Upper lobe of left lung (tissue), 6 donors: ENCODE measurements around the gene LYPD3. TPM values are rescaled to one million over a fixed set of nuclear protein-coding genes. Genes with fewer than 3 reads are reported as not detected.
"Not testable (repeated sequence)": the region's sequence is repeated elsewhere in the genome, so short reads cannot be mapped to it uniquely, and the experiment has no call there.

ENCODE experiments used
- ATAC-seq, 2 donors: fragments of 200-7000 bp; cut with Tn5 transposase; one replicate each; pipeline ENCODE4 v1.9.1; 2022; ENCODE audit warnings: mild to moderate bottlenecking in 2 of 2, moderate library complexity in 2 of 2; ENCODE audit not compliant: low FRiP score in 2 of 2
- DNase-seq, 2 donors: peaks; one replicate each; pipeline ENCODE4 v3.0.0-alpha.2; 2019 to 2020
- H3K27ac ChIP-seq, 4 donors: fragments of 200-600 bp; sonication (generic); one replicate each; pipeline ENCODE4 v1.5.1; 2016 to 2019
- H3K27me3 ChIP-seq, 4 donors: fragments of 200-600 bp; sonication (generic); one replicate each; pipeline ENCODE4 v1.5.1; 2017 to 2019
- H3K36me3 ChIP-seq, 4 donors: fragments of 200-600 bp; sonication (generic); one replicate each; pipeline ENCODE4 v1.5.1; 2016 to 2019
- H3K4me1 ChIP-seq, 4 donors: fragments of 200-600 bp; sonication (generic); one replicate each; pipeline ENCODE4 v1.5.1; 2018 to 2019
- H3K4me3 ChIP-seq, 4 donors: fragments of 200-600 bp; sonication (generic); one replicate each; pipeline ENCODE4 v1.5.1; 2017 to 2019; ENCODE audit warnings: mild to moderate bottlenecking in 2 of 4, moderate library complexity in 1 of 4
- H3K9me3 ChIP-seq, 4 donors: fragments of 200-600 bp; sonication (generic); one replicate each; pipeline ENCODE4 v1.5.1; 2018 to 2019
- EP300 ChIP-seq, 4 donors: sonication (generic); formaldehyde crosslinking; IDR thresholded peaks; one replicate each; pipeline ENCODE4 v1.5.1; 2017; ENCODE audit warnings: antibody characterized with exemption in 4 of 4, control low read depth in 2 of 4
- POLR2A ChIP-seq, 4 donors: fragments of 450-650 bp; IDR thresholded peaks; one replicate each; pipeline ENCODE4 v1.5.1; 2016 to 2017; ENCODE audit warnings: antibody characterized with exemption in 4 of 4, mild to moderate bottlenecking in 2 of 4
- POLR2AphosphoS5 ChIP-seq, 2 donors: sonication (generic); formaldehyde crosslinking; IDR thresholded peaks; one replicate each; pipeline ENCODE4 v1.5.1; 2017; ENCODE audit warnings: antibody characterized with exemption in 2 of 2
- WGBS, 2 donors: methylation state at CpG; one replicate each; pipeline ENCODE4 v1.1.5; 2017 to 2018; 5-methylcytosine and 5-hydroxymethylcytosine counted together
- total RNA-seq, 6 donors: library from RNA; depleted of rRNA in 4 of 6; stranded (reverse); fragments of >200 nt in 4 of 6; gene quantifications; one replicate each; pipeline versions ENCODE4 v1.1.0 to v1.2.1, GENCODE V29; 2016 to 2021
- TF ChIP-seq, protein P1 (sequence below), 6 experiments: fragments of 450-650 bp in 4 of 6; fragments of 200-600 bp in 2 of 6; sonication (generic) in 2 of 6; IDR thresholded peaks; one replicate each; pipeline ENCODE4 v1.5.1; 2016 to 2019; ENCODE audit warnings: antibody characterized with exemption in 6 of 6
- donor health status: DM: no; HTN: no; CAD: no; lungs with moderate emphysema.
- donor health status: DM: no; HTN: yes; CAD: no; lungs with severe emphysema.

Gene LYPD3
- total RNA-seq, 6 donors from 2014 or later, result 0.29 to 13.6 (median 0.39) TPM; not detected in 1

DNA sequence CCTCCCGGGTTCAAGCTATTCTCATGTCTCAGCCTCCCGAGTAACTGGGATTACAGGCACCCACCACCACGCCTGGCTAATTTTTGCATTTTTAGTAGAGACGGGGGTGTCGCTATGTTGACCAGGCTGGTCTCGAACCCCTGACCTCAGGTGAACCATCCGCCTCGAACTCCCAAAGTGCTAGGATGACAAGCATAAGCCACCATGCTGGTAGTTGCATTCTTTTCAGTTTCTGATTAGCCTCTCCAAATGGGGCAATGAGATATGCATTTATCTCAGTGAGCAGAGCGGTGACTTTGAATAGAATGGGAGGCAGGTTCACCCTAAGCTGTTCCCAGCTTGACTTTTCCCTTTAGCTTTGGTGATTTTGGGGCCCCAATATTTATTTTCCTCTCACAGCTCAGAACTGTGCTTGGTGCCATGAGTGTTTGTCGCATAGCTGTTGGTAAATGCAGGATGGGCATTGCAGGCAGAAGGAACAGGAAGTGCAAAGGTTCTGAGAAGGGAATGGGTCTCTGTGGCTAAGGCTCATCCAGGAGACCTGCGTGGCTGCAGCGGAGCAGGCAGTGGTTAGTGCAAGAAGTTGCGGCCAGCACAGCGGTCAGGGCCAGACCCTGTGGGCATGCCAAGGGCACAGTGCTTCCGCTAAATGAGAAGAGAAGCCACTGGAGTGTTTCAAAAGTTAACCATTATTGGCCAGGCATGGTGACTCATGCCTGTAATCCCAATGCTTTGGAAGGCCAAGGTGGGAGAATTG lies 20.7 kb downstream of the LYPD3 start:
- H3K4me3 ChIP-seq, result no peak overlapping the region
- peak in 1 of 2 donors; percentile 23 for DNase-seq
- no peaks in the 10 kb centered on the region for H3K36me3 ChIP-seq
- WGBS, 2 donors, result 83 to 90% methylated on average over 15 of the region's 15 CpGs
- no peaks in the 10 kb centered on the region for H3K27me3 ChIP-seq
- no peak overlapping the region for H3K27ac ChIP-seq
- no peak for ATAC-seq
- TF ChIP-seq, protein P1, sequence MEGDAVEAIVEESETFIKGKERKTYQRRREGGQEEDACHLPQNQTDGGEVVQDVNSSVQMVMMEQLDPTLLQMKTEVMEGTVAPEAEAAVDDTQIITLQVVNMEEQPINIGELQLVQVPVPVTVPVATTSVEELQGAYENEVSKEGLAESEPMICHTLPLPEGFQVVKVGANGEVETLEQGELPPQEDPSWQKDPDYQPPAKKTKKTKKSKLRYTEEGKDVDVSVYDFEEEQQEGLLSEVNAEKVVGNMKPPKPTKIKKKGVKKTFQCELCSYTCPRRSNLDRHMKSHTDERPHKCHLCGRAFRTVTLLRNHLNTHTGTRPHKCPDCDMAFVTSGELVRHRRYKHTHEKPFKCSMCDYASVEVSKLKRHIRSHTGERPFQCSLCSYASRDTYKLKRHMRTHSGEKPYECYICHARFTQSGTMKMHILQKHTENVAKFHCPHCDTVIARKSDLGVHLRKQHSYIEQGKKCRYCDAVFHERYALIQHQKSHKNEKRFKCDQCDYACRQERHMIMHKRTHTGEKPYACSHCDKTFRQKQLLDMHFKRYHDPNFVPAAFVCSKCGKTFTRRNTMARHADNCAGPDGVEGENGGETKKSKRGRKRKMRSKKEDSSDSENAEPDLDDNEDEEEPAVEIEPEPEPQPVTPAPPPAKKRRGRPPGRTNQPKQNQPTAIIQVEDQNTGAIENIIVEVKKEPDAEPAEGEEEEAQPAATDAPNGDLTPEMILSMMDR (IDR thresholded peaks at IDR 0.05), result no peak
- no peak for TF ChIP-seq POLR2A (IDR thresholded peaks at IDR 0.05)
- no peak for TF ChIP-seq EP300 (IDR thresholded peaks at IDR 0.05)
- no peak for TF ChIP-seq POLR2AphosphoS5 (IDR thresholded peaks at IDR 0.05)
- H3K9me3 ChIP-seq, result no peaks in the 10 kb centered on the region
- peaks cover 0 to 4% (median 2%) of the 10 kb centered on the region in 4 donors for H3K4me1 ChIP-seq

DNA sequence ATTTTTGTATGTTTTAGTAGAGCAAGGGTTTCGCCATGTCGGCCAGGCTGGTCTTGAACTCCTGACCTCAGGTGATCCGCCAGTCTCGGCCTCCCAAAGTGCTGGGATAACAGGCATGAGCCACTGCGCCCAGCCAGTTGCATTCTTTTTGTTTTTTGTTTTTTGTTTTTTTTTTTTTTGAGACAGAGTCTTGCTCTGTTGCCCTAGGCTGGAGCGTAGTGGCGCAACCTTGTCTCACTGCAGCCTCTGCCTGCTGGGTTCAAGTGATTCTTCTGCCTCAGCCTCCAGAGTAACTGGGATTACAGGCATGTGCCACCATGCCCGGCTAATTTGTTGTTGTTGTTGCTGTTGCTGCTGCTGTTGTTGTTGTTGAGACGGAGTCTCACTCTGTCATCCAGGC lies 21.3 kb downstream of the LYPD3 start:
- not testable (repeated sequence) for H3K4me3 ChIP-seq, ATAC-seq, H3K27ac ChIP-seq, H3K9me3 ChIP-seq, DNase-seq, H3K27me3 ChIP-seq, H3K36me3 ChIP-seq, H3K4me1 ChIP-seq
- WGBS, 2 donors, result 90 to 93% methylated on average over 9 of the region's 9 CpGs

DNA sequence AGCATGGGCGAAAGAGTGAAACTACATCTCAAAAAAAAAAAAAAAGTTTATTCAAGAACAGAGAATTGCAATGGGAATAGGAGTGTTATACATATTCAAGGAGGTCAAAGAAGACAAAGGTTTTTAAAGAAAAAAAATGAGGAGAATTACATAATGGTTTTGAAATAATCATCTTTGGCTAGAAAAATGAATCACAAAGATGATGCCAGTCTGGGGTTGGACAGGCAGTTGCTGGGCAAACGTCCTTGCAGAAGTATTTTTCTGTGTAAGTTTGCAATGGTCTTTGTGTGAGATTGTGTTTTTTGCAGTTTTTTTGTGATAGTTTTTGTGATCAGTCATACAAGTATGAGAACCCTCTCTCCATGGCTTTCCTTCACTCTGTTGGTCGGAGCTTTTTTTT lies 23.7 kb downstream of the LYPD3 start:
- DNase-seq (no peak), ATAC-seq (no peak)
- Histone ChIP-seq H3K4me3 (no peak overlapping the region), H3K27ac (no peak overlapping the region), H3K36me3 (no peaks in the 10 kb centered on the region), H3K4me1 (peaks cover 13 to 19% (median 17%) of the 10 kb centered on the region in 4 donors), H3K9me3 (no peaks in the 10 kb centered on the region), H3K27me3 (no peaks in the 10 kb centered on the region)
- 63 to 70% methylated on average over 3 of the region's 3 CpGs for WGBS, 2 donors
- TF ChIP-seq POLR2AphosphoS5 (IDR thresholded peaks at IDR 0.05) (no peak), EP300 (IDR thresholded peaks at IDR 0.05) (no peak), POLR2A (IDR thresholded peaks at IDR 0.05) (no peak)
- TF ChIP-seq, protein P1 (IDR thresholded peaks at IDR 0.05), result no peak

DNA sequence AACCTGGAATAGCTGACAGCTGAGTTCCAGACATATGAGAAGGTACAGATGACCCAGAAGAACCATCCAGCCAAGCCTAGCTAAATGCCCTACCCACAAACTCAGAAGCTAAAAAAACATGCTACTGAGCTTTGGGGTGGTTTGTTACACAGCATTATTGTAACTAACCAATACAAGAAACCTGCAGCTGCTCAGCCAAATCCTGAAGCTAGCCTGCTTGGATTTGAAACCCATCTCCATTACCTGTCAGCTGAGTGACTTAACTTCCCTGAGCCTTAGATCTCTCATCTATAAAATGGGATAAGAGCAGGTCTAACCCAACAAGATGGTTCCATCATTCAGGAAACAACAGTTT lies 25.7 kb downstream of the LYPD3 start:
- H3K27ac ChIP-seq, result peak overlapping the region in 1 of 4 donors; percentile 66
- H3K36me3 ChIP-seq, result no peaks in the 10 kb centered on the region
- no peak for ATAC-seq
- TF ChIP-seq POLR2AphosphoS5 (IDR thresholded peaks at IDR 0.05) (no peak), EP300 (IDR thresholded peaks at IDR 0.05) (no peak)
- TF ChIP-seq, protein P1 (IDR thresholded peaks at IDR 0.05), result no peak
- H3K4me3 ChIP-seq, result no peak overlapping the region
- H3K4me1 ChIP-seq, result peaks cover 13 to 19% (median 17%) of the 10 kb centered on the region in 4 donors
- no peaks in the 10 kb centered on the region for H3K27me3 ChIP-seq
- no peak for DNase-seq
- no peaks in the 10 kb centered on the region for H3K9me3 ChIP-seq

DNA sequence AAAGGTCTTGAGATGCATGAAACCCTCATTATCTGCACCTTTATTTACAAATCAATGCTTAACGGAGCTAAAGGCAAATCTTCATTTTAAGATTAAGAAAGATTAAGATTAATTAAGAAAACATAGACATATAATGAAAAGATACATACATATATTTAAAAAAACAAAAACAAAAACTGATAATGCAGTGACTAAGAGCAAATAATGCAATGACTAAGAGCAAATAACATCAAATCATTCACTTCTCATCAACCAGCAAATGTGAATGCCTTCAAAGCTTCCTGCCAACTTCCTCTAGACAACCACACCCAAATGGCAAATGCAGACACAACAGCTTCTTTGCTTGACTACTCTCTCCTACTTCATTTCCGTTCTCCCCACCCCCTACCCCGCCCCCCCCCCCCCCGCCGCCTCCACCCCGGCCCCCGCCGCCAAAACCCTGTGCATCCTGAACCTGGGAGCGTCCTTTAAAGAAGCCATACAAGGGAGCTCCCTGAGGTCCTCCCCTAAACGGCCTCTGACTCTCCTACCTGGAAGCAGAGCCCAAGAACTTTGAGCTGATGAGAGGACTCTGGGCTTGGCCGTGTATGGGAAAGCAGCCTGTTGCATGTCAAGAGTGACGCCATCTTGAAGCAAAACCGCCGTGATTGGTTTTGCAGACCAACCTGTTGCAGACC lies 26.2 kb downstream of the LYPD3 start:
- Histone ChIP-seq H3K4me3 (no peak overlapping the region), H3K27me3 (no peaks in the 10 kb centered on the region), H3K9me3 (no peaks in the 10 kb centered on the region), H3K4me1 (peaks cover 13 to 19% (median 17%) of the 10 kb centered on the region in 4 donors), H3K27ac (peak overlapping the region; percentile 31 to 66 (median 38)), H3K36me3 (no peaks in the 10 kb centered on the region)
- DNase-seq, result no peak
- ATAC-seq, result peak; percentile 22 to 71
- 34 to 42% methylated on average over 9 to 12 of the region's 14 CpGs for WGBS, 2 donors
- TF ChIP-seq EP300 (IDR thresholded peaks at IDR 0.05) (no peak), POLR2AphosphoS5 (IDR thresholded peaks at IDR 0.05) (no peak), POLR2A (IDR thresholded peaks at IDR 0.05) (no peak)
- TF ChIP-seq, protein P1 (IDR thresholded peaks at IDR 0.05), result no peak
